HEK293 (cell line): ENCODE results near the gene TMEM131L.

Experiments used
- CTCF ChIA-PET: fragments of 350-600 bp; formaldehyde crosslinking; extraction: SDS; loops from one replicate; lab custom pipeline; 2021; ENCODE audit warnings: antibody characterized with exemption; lab: Yijun Ruan, JAX
- POLR2A ChIA-PET: fragments of 300-600 bp; formaldehyde crosslinking; extraction: SDS; loops from one replicate; lab custom pipeline; 2020; ENCODE audit warnings: antibody characterized with exemption, inconsistent platforms; lab: Yijun Ruan, JAX
- H3K27ac ChIP-seq: fragments of 200-500 bp; sonication (Bioruptor generic); 2 replicates; pipeline ENCODE4 v1.5.1; 2014; ENCODE audit warnings: low read depth, low read length, control low read depth, inconsistent platforms; ENCODE audit errors: extremely low read depth
- H3K36me3 ChIP-seq, 2 experiments: fragments of 200-500 bp in 1 of 2; sonication (Bioruptor generic) in 1 of 2; 1 replicate in 1 of 2; 2 replicates in 1 of 2; pipeline ENCODE4 v1.5.1; 2014 to 2017; ENCODE audit warnings: inconsistent platforms in 2 of 2, low read length in 2 of 2; ENCODE audit not compliant: control insufficient read depth in 2 of 2, insufficient read depth in 1 of 2
- H3K4me1 ChIP-seq: fragments of 200-500 bp; sonication (Bioruptor generic); 2 replicates; pipeline ENCODE4 v1.5.1; 2014; ENCODE audit warnings: mild to moderate bottlenecking, low read length, inconsistent platforms; ENCODE audit not compliant: control insufficient read depth, insufficient read depth
- H3K4me3 ChIP-seq: 2 replicates; pipeline ENCODE4 v1.5.1; 2011; ENCODE audit warnings: low read depth, mild to moderate bottlenecking, control low read depth, low read length, moderate library complexity
- H3K9me3 ChIP-seq: fragments of 200-500 bp; sonication (Bioruptor generic); 2 replicates; pipeline ENCODE4 v1.5.1; 2014; ENCODE audit warnings: low read depth, low read length, inconsistent platforms; ENCODE audit not compliant: control insufficient read depth, insufficient read depth
- ATF2 ChIP-seq: fragments of 450-650 bp; formaldehyde crosslinking; IDR thresholded peaks from 2 replicates; pipeline ENCODE4 v1.5.1; 2016; ENCODE audit warnings: missing biosample characterization, missing genetic modification characterization, low read depth
- CTCF ChIP-seq: fragments of 450-650 bp; formaldehyde crosslinking; IDR thresholded peaks from 2 replicates; pipeline ENCODE4 v1.5.1; 2016; ENCODE audit warnings: missing biosample characterization, missing genetic modification characterization
- GLIS1 ChIP-seq: fragments of 450-650 bp; formaldehyde crosslinking; IDR thresholded peaks from 2 replicates; pipeline ENCODE4 v1.5.1; 2016; ENCODE audit warnings: missing biosample characterization, missing genetic modification characterization
- PRDM4 ChIP-seq: fragments of 450-650 bp; formaldehyde crosslinking; IDR thresholded peaks from 2 replicates; pipeline ENCODE4 v1.5.1; 2017; ENCODE audit warnings: missing biosample characterization, missing genetic modification characterization
- TSHZ1 ChIP-seq: fragments of 450-650 bp; formaldehyde crosslinking; IDR thresholded peaks from 2 replicates; pipeline ENCODE4 v1.5.1; 2016; ENCODE audit warnings: missing biosample characterization, missing genetic modification characterization, borderline replicate concordance
- ZFHX2 ChIP-seq: fragments of 450-650 bp; formaldehyde crosslinking; conservative IDR thresholded peaks from 2 replicates; pipeline ENCODE4 v1.5.1; 2016; ENCODE audit warnings: missing biosample characterization, missing genetic modification characterization
- ZNF146 ChIP-seq: fragments of 450-650 bp; formaldehyde crosslinking; IDR thresholded peaks from 2 replicates; pipeline ENCODE4 v1.5.1; 2016; ENCODE audit warnings: missing biosample characterization, missing genetic modification characterization
- ZNF16 ChIP-seq: fragments of 450-650 bp; formaldehyde crosslinking; IDR thresholded peaks from 2 replicates; pipeline ENCODE4 v1.5.1; 2016; ENCODE audit warnings: low read depth, missing biosample characterization, missing genetic modification characterization
- ZNF24 ChIP-seq: fragments of 450-650 bp; formaldehyde crosslinking; IDR thresholded peaks from 2 replicates; pipeline ENCODE4 v1.5.1; 2016; ENCODE audit warnings: missing biosample characterization, missing genetic modification characterization
- ZNF280D ChIP-seq: fragments of 450-650 bp; formaldehyde crosslinking; IDR thresholded peaks from 2 replicates; pipeline ENCODE4 v1.5.1; 2016; ENCODE audit warnings: missing biosample characterization, missing genetic modification characterization
- ZNF366 ChIP-seq: fragments of 450-650 bp; formaldehyde crosslinking; conservative IDR thresholded peaks from 2 replicates; pipeline ENCODE4 v1.5.1; 2016; ENCODE audit warnings: missing biosample characterization, missing genetic modification characterization
- ZNF600 ChIP-seq: fragments of 450-650 bp; formaldehyde crosslinking; IDR thresholded peaks from 2 replicates; pipeline ENCODE4 v1.5.1; 2016; ENCODE audit warnings: missing biosample characterization, missing genetic modification characterization
- ZNF623 ChIP-seq: fragments of 450-650 bp; formaldehyde crosslinking; IDR thresholded peaks from 2 replicates; pipeline ENCODE4 v1.5.1; 2016; ENCODE audit warnings: missing biosample characterization, missing genetic modification characterization
- ZNF658 ChIP-seq: fragments of 450-650 bp; formaldehyde crosslinking; IDR thresholded peaks from 2 replicates; pipeline ENCODE4; 2016; ENCODE audit warnings: missing biosample characterization, missing genetic modification characterization
- ZXDB ChIP-seq: fragments of 450-650 bp; formaldehyde crosslinking; IDR thresholded peaks from 2 replicates; pipeline ENCODE4 v1.5.1; 2016; ENCODE audit warnings: missing biosample characterization, missing genetic modification characterization

The TMEM131L gene

GRCh38 chr4:153638999-153639398, 172.8 kb downstream of the TMEM131L start:
- CTCF ChIA-PET = no interaction called here

GRCh38 chr4:153639833-153640802, 174.0 kb downstream of the TMEM131L start:
- H3K9me3 ChIP-seq = no peaks in the 10 kb centered on the region
- POLR2A ChIA-PET = interaction anchor here (0.6 kb wide), 1 partner anchor 275 kb away, joined by 4 read pairs; no protein-coding TSS in a partner anchor
- peaks cover 0 to 20% of the 10 kb centered on the region in 2 experiments; a peak in 1 of 3 replicates for H3K36me3 ChIP-seq
- H3K4me3 ChIP-seq = no peak overlapping the region
- CTCF ChIA-PET = interaction anchor here (0.7 kb wide), 1 partner anchor 207 kb away, joined by 3 read pairs; no protein-coding TSS in a partner anchor
- H3K27ac ChIP-seq = no peak overlapping the region
- H3K4me1 ChIP-seq = no peaks in the 10 kb centered on the region
- TF ChIP-seq ZNF24 = no peak
- 0 out of 2 replicates have a peak, but pooled peaks have one; percentile 7 for TF ChIP-seq ZFHX2 (tag by site-specific recombination)

More at GRCh38 chr4:153638999-153639398, 172.8 kb downstream of the TMEM131L start:
- Histone ChIP-seq H3K4me3 (no peak overlapping the region), H3K36me3 (peaks cover 0 to 32% of the 10 kb centered on the region in 2 experiments; a peak in 1 of 3 replicates), H3K27ac (no peak overlapping the region), H3K9me3 (no peaks in the 10 kb centered on the region), H3K4me1 (no peaks in the 10 kb centered on the region)
- TF ChIP-seq ZNF623 = peak; percentile 91
- TF ChIP-seq ZNF16 = no peak
- TF ChIP-seq ATF2 (tag by site-specific recombination) = no peak
- no peak for TF ChIP-seq ZNF366
- TF ChIP-seq ZNF600 (tag by site-specific recombination) = no peak
- TF ChIP-seq TSHZ1 (tag by site-specific recombination) = no peak
- TF ChIP-seq CTCF = no peak
- no peak for TF ChIP-seq ZNF658 (tag by site-specific recombination)
- POLR2A ChIA-PET = no interaction called here

- H3K4me3 ChIP-seq = no peak overlapping the region
- no peaks in the 10 kb centered on the region for H3K9me3 ChIP-seq
- H3K4me1 ChIP-seq = no peaks in the 10 kb centered on the region
- H3K36me3 ChIP-seq = peaks cover 0 to 7% of the 10 kb centered on the region in 2 experiments; a peak in 1 of 3 replicates
- POLR2A ChIA-PET = no interaction called here
- CTCF ChIA-PET = no interaction called here
- H3K27ac ChIP-seq = no peak overlapping the region
- TF ChIP-seq ZNF146 (tag by site-specific recombination) = no peak
- TF ChIP-seq GLIS1 (tag by site-specific recombination) = no peak
- TF ChIP-seq ZXDB (tag by site-specific recombination) = no peak
- TF ChIP-seq ZNF280D (tag by site-specific recombination) = no peak
- no peak for TF ChIP-seq PRDM4 (tag by site-specific recombination)
Observed at GRCh38 chr4:153641532-153641931, 175.4 kb downstream of the TMEM131L start.
